NCI-H1436 treated with DMSO at 0.1 percent for 48 hours (cell line): ENCODE data around the gene RGS19.

Experiments used
- DNase-seq: peaks from one replicate; lab custom pipeline; 2025; lab: John Stamatoyannopoulos, UW

The RGS19 gene

GRCh38 chr20:64048402-64049044 lies 30.8 kb downstream of the RGS19 start:
- no peak for DNase-seq

- no peak for DNase-seq
Measured at GRCh38 chr20:64047968-64048401, 31.3 kb downstream of the RGS19 start.

GRCh38 chr20:64047046-64047389 lies 32.3 kb downstream of the RGS19 start:
- DNase-seq = no peak

GRCh38 chr20:64045346-64046011 lies 33.8 kb downstream of the RGS19 start:
- DNase-seq = no peak

- DNase-seq = no peak
Measured at GRCh38 chr20:64044484-64045247, 34.7 kb downstream of the RGS19 start.

GRCh38 chr20:64043768-64044167 lies 35.5 kb downstream of the RGS19 start:
- DNase-seq = no peak

GRCh38 chr20:64042054-64042781 lies 37.1 kb downstream of the RGS19 start:
- DNase-seq = no peak

- no peak for DNase-seq
Measured at GRCh38 chr20:64041781-64042053, 37.6 kb downstream of the RGS19 start.

- no peak for DNase-seq
Measured at GRCh38 chr20:64041040-64041780, 38.1 kb downstream of the RGS19 start.

GRCh38 chr20:64040231-64041039 lies 38.9 kb downstream of the RGS19 start:
- no peak for DNase-seq

GRCh38 chr20:64039293-64040160 lies 39.8 kb downstream of the RGS19 start:
- no peak for DNase-seq

- DNase-seq = no peak
Measured at GRCh38 chr20:64038565-64039292, 40.6 kb downstream of the RGS19 start.

- no peak for DNase-seq
Measured at GRCh38 chr20:64038224-64038564, 41.1 kb downstream of the RGS19 start.

GRCh38 chr20:64037498-64038213 lies 41.7 kb downstream of the RGS19 start:
- DNase-seq = peak; percentile 15

- no peak for DNase-seq
Measured at GRCh38 chr20:64037199-64037497, 42.2 kb downstream of the RGS19 start.

- no peak for DNase-seq
Measured at GRCh38 chr20:64036346-64037198, 42.7 kb downstream of the RGS19 start.

- DNase-seq = no peak
Measured at GRCh38 chr20:64035933-64036345, 43.4 kb downstream of the RGS19 start, which contains the start of gene C20orf204. TSS of gene C20orf204 (plus strand) at chr20:64036182. CDS start at chr20:64036324, 142 bp downstream.
